Breast epithelium (tissue), 4 donors: ENCODE measurements around the gene NOS2. TPM values are rescaled to one million over a fixed set of nuclear protein-coding genes. Genes with fewer than 3 reads are reported as not detected.

Source experiments
- DNase-seq, 2 donors: peaks; one replicate each; pipeline ENCODE4 v3.0.0-alpha.2; 2019; ENCODE audit warnings: low spot score in 2 of 2
- H3K27ac ChIP-seq, 2 donors: fragments of 200-600 bp; sonication (generic) in 1 of 2; one replicate each; pipeline ENCODE4 v1.5.1; 2016 to 2019; ENCODE audit warnings: mild to moderate bottlenecking in 1 of 2
- H3K27me3 ChIP-seq, 2 donors: fragments of 200-600 bp; sonication (generic) in 1 of 2; one replicate each; pipeline versions ENCODE4 v1.5.1 to v1.6.0; 2017 to 2019; ENCODE audit warnings: control low read depth in 1 of 2, mild to moderate bottlenecking in 1 of 2
- H3K36me3 ChIP-seq: fragments of 200-600 bp; one replicate; pipeline ENCODE4 v1.5.1; 2019
- H3K4me1 ChIP-seq, 2 donors: fragments of 200-600 bp; sonication (generic); one replicate each; pipeline ENCODE4 v1.5.1; 2016 to 2019; ENCODE audit warnings: control low read depth in 1 of 2
- H3K4me3 ChIP-seq, 3 donors: fragments of 200-600 bp; sonication (generic); 1 replicate in 2 of 3; 2 replicates in 1 of 3; pipeline ENCODE4 v1.5.1; 2016 to 2019; ENCODE audit warnings: mild to moderate bottlenecking in 3 of 3, moderate library complexity in 2 of 3
- H3K9me3 ChIP-seq, 2 donors: fragments of 200-600 bp; sonication (generic) in 1 of 2; one replicate each; pipeline ENCODE4 v1.5.1; 2016 to 2019; ENCODE audit warnings: control low read depth in 1 of 2
- POLR2A ChIP-seq: fragments of 450-650 bp; IDR thresholded peaks from one replicate; pipeline ENCODE4 v1.6.1; 2016; ENCODE audit warnings: antibody characterized with exemption, mild to moderate bottlenecking, moderate library complexity
- POLR2AphosphoS5 ChIP-seq, 3 donors: sonication (generic); formaldehyde crosslinking; IDR thresholded peaks; one replicate each; pipeline ENCODE4 v1.6.1; 2017; ENCODE audit warnings: antibody characterized with exemption in 3 of 3
- intact Hi-C: fragments of 100-400 bp; cut with DNase I; formaldehyde crosslinking; loops from one replicate; pipeline ENCODE4 v1.15.1; 2023; ENCODE audit warnings: low total_unique reads
- total RNA-seq, 3 donors: library from RNA; depleted of rRNA; stranded (reverse); fragments of >200 nt; gene quantifications; one replicate each; pipeline ENCODE4 v1.1.0, GENCODE V29; 2016
- TF ChIP-seq, protein P1 (sequence below), 3 donors: fragments of 450-650 bp; IDR thresholded peaks; one replicate each; pipeline ENCODE4 v1.5.1; 2016 to 2017; ENCODE audit warnings: antibody characterized with exemption in 3 of 3, mild to moderate bottlenecking in 3 of 3, moderate library complexity in 3 of 3

Gene NOS2
- total RNA-seq, 3 donors from 2014 or later = 0.16 to 0.33 (median 0.29) TPM

DNA sequence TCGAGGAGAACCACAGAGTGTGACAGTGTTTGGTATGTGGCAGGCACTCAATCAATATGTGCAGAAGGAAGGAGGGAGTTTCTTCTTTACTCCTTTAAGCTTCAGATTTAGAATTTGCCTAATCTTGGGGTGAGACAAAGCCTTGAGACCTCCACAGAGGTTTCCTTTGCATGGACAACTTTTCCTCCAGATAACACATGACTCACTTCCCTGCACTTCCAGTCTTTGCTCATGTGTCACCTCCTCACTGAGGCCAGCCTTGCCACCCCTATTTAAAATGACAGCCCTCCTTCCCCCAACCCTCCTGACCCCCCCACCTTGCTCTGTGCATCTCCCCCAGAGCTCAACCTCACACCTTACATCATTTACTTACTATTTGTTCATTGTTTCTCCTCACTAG, 17.4 kb upstream of the NOS2 start:
- no peaks in the 10 kb centered on the region for H3K36me3 ChIP-seq
- intact Hi-C loops = no loop called here
- no peak overlapping the region for H3K4me3 ChIP-seq
- H3K27ac ChIP-seq = no peak overlapping the region
- no peaks in the 10 kb centered on the region for H3K9me3 ChIP-seq
- TF ChIP-seq POLR2A (no peak), POLR2AphosphoS5 (IDR thresholded peaks at IDR 0.05) (no peak)
- TF ChIP-seq, protein P1, sequence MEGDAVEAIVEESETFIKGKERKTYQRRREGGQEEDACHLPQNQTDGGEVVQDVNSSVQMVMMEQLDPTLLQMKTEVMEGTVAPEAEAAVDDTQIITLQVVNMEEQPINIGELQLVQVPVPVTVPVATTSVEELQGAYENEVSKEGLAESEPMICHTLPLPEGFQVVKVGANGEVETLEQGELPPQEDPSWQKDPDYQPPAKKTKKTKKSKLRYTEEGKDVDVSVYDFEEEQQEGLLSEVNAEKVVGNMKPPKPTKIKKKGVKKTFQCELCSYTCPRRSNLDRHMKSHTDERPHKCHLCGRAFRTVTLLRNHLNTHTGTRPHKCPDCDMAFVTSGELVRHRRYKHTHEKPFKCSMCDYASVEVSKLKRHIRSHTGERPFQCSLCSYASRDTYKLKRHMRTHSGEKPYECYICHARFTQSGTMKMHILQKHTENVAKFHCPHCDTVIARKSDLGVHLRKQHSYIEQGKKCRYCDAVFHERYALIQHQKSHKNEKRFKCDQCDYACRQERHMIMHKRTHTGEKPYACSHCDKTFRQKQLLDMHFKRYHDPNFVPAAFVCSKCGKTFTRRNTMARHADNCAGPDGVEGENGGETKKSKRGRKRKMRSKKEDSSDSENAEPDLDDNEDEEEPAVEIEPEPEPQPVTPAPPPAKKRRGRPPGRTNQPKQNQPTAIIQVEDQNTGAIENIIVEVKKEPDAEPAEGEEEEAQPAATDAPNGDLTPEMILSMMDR (IDR thresholded peaks at IDR 0.05) = no peak
- no peak for DNase-seq
- H3K27me3 ChIP-seq = no peaks in the 10 kb centered on the region
- no peaks in the 10 kb centered on the region for H3K4me1 ChIP-seq

DNA sequence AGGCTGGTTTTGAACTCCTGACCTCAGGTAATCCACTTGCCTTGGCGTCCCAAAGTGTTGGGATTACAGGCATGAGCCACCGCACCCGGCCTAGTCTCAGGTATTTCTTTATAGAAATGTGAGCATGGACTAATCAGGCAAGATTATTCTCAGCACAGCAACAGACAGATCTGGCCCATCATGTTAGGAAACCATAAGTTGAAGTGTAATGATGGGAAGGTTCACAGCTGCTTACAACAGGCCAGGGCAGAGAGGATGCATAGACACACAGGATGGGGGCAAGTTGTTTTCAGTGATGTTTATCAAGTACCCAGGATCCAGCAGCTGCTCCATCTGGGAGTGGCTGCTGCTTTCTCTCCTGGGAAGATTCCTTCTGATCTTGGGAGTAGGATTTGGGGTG, 16.6 kb upstream of the NOS2 start:
- Histone ChIP-seq H3K27me3 (no peaks in the 10 kb centered on the region), H3K36me3 (no peaks in the 10 kb centered on the region), H3K27ac (no peak overlapping the region), H3K4me3 (no peak overlapping the region), H3K4me1 (no peaks in the 10 kb centered on the region), H3K9me3 (no peaks in the 10 kb centered on the region)
- intact Hi-C loops = no loop called here
- TF ChIP-seq POLR2AphosphoS5 (IDR thresholded peaks at IDR 0.05) (no peak), POLR2A (no peak)
- TF ChIP-seq, protein P1 (IDR thresholded peaks at IDR 0.05) = no peak
- DNase-seq = no peak

DNA sequence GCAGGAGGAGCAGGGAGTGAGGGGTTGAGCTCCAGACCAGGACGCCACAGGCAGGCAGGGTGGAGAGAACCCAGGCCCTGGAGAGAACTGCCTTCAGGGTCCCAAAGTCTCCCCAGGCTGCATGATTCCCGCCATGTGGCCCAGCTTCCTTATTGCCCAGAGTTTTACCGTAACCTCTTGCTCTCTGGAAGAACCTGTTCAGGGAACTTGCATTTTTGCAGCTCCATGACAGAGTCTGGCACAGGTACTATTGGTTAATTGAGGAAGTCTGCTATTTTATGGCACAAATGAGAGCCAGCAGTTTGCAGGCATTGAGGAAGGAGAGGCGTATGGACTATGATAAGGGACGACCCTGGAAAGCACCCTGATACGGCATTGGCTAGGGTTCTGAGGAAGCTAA, 11.6 kb upstream of the NOS2 start:
- TF ChIP-seq, protein P1 (IDR thresholded peaks at IDR 0.05) = no peak
- TF ChIP-seq POLR2AphosphoS5 (IDR thresholded peaks at IDR 0.05) (no peak), POLR2A (no peak)
- Histone ChIP-seq H3K27ac (no peak overlapping the region), H3K4me3 (no peak overlapping the region), H3K9me3 (no peaks in the 10 kb centered on the region), H3K36me3 (no peaks in the 10 kb centered on the region), H3K4me1 (no peaks in the 10 kb centered on the region), H3K27me3 (no peaks in the 10 kb centered on the region)
- intact Hi-C loops = no loop called here
- no peak for DNase-seq

DNA sequence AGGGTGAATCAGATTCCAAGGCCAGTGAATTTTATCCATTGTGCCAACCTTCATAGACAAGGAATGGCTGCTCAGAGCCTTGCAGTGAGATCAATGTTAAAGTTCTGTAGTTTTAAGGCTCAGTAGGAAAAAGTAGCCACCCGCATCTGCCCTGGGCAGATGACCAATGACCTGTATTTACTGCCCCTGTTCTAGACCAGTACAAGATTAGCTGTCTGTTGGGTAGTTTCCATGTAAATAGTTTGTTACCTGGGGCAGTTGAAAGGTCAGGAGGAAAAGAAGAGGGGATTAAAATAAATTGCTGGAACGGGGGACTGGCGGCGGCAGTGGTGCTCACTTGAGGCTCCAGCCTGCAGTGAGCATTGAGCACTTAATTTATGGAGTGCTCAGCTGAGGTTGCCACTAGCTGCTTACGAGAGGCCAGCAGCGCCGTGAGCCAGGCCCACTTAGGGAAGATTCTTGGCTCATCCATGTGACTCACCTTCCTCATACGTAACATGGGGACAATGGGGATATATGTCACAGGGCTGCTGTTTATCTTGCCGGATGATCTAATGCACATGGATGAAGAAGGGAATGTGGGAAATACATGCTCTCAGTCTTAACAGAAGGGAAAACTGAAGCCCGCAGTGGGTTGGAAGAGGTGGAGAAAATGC, 10.7 kb upstream of the NOS2 start:
- Histone ChIP-seq H3K27me3 (no peaks in the 10 kb centered on the region), H3K4me3 (no peak overlapping the region), H3K27ac (no peak overlapping the region), H3K4me1 (no peaks in the 10 kb centered on the region), H3K36me3 (no peaks in the 10 kb centered on the region), H3K9me3 (no peaks in the 10 kb centered on the region)
- DNase-seq = no peak
- intact Hi-C loops = no loop called here
- no peak for TF ChIP-seq POLR2AphosphoS5 (IDR thresholded peaks at IDR 0.05)

DNA sequence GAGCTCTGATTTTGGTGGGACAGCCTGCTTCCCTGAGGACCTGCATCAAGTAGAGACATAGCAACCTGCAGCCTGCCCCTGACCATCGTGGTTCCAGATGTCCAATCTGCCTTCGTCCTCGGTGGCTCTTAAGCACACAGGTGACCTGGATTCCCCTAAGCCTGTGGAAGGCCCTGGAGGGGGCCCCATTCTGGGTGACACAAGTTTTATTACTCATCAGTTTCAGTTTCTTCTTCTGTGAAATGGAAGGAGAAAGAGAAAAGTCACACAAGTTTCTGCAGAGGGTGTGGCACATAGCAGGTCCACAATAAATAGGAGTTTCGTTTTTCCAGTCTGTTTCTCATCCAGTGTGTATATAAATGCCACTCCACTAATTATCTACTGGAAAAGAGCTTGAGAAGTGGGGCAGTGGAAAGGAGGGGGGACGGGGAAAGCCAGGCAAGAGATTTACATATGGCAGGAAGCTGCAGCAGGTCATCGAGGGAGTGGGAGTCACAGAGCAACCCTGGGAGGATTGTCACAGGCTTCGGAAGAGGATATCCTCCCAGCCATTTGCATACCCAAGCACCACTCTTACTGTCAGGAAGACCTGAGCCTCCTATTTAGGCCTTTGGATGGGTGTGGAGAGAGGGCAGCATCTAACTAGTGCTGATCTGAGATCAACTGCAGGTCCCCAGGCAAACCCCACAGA, 10.0 kb upstream of the NOS2 start:
- H3K4me3 ChIP-seq = no peak overlapping the region
- no peak for DNase-seq
- H3K36me3 ChIP-seq = no peaks in the 10 kb centered on the region
- H3K27ac ChIP-seq = no peak overlapping the region
- no peaks in the 10 kb centered on the region for H3K4me1 ChIP-seq
- no peaks in the 10 kb centered on the region for H3K27me3 ChIP-seq
- no peak for TF ChIP-seq POLR2AphosphoS5 (IDR thresholded peaks at IDR 0.05)
- TF ChIP-seq POLR2A = no peak
- TF ChIP-seq, protein P1 (IDR thresholded peaks at IDR 0.05) = no peak
- no peaks in the 10 kb centered on the region for H3K9me3 ChIP-seq
- intact Hi-C loops = no loop called here
